Hematopoietic multipotent progenitor cell treated with erythropoietin and hydrocortisone succinate and interleukin-3 and kit ligand, for 8 days (in vitro differentiated cells): ENCODE results near the gene GNAS-AS1.

ENCODE experiments used
- DNase-seq: peaks from one replicate; pipeline ENCODE4 v3.0.0-alpha.2; 2015

Gene GNAS-AS1

DNA sequence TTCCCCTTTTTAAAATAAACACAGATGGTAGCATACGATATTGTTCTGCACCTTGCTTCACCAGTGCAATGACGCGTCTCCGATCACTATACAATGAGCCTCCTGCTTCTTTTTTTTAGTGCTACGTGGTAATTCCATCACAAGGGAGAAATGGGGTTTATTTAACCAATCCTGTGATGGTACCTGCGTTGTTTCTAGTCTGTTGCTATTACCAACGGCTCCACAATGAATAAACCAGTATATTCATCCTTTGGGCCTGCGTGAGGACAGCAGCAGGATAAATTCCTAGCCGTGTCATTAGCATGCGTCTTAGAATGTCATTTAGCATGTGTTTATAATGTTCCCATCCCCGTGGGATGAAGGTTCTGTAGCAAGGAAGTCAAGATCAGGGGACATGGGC lies 42.9 kb downstream of the GNAS-AS1 start:
- no peak for DNase-seq

DNA sequence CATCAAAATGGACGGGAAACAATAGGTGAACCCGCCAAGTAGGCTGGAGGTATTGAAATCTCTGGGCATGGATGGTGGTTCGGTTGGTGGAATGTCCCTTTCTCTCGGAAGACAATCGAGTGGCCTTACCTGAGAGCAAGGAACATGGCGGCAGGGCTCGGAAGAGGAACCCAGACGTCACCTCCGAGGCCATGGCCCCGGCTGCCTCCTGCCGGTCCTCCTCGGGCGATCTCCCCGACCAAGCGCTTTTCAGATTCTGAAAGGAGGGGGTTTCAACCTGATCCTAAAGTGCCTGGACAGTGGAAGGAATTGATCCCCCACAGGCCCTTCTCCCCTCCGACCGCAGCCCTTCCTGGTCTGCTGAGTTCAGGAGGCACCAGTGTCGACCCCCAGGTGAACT lies 47.2 kb downstream of the GNAS-AS1 start:
- DNase-seq: no peak

DNA sequence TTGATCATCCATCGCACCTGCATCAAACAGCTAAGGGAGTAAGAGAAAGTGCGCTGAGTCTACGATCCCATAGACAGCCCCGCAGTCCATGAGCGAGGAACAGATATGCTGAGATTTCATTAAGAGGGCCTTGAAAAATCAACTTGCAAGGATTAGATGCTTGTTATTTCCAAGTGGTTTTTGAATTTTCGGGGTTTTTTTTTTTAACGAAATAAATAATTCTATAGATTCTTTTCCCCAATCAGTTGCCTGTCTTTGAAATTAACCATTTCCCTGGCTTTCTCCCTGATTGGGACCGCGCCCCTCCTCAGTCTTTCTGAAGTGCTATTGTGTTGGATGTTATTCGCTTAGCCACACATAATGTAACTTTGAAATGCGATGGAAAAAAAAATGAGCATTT lies 48.6 kb downstream of the GNAS-AS1 start:
- DNase-seq: no peak

DNA sequence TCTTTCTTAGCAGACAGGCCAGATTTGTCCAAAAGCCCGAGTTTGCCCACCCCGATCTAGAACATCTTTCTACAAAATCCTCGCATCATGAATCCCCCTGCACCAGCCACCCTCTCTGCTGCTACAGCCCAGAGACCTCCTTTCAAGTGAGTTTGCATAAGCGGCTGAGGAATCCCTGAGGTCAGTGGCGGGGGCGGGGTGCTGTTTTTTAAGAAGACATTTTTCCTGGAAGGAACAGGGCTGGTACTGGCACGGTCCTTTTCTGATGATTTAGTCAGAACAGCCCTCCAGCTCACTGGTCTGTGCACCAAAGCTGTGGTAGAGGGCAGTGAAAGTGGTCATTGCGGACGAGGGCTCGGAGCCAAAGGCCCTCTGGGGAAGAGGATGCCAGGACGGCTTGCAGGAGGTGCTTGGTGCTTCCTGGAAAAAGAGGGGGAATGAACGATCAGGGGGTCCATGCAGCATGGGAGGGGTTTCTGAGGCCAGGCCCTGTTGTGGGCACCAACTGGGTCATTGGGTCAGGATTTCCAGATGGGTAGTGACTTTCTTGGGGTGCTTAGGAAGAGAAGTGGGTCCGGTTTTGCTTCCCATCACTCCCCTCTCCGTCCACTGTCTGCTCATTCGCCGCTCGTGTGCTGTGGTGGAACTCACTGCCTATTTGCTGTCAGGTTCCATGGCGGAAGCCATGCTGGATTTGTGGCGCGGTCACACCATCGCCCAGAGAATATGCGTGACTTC lies 50.4 kb downstream of the GNAS-AS1 start:
- no peak for DNase-seq

DNA sequence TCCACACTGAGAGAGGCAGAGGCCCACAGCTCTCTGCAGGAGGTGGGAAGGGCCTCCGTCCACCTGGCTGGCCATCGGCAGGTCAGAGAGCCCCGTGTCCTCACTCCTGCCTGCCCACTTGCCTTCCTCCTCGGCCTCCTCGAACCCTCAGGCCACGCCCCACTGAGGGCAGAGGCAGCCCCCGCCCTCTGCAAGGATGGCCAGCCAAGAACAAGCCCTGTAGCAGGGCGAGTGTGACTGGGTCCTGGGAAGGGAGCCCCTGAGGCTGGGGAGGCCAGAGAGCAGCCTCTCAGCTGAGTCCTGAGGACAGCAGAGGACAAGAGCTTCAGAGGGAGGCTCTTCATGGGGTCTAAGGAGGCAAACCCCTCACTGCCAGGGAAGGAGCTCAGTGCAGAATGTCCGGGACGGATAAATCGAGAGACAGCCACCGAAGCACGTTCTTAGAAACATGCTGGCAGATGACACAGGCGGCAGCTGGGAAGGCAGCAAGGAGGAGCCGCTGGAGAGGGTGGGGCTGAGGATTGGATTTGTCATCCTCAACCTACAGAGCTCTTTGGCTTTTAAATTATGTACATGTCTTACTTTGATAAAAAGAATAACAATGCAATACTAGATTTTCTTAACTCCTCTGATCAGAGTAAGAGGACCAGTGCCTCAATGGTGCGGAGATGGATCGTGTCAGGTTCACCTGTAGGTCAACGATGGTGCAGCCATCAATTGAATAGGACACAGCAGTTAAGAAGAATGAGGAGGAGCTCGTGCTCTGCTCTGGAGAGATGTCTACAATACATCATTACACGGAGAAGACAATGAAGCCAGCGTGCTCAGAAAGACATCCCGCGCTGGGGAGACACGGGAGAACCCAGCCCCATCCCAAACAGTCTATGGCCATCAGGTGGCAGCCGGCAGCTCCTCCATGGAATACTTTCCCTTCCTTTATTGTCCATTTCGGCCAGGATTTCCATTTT lies 53.0 kb downstream of the GNAS-AS1 start:
- no peak for DNase-seq

DNA sequence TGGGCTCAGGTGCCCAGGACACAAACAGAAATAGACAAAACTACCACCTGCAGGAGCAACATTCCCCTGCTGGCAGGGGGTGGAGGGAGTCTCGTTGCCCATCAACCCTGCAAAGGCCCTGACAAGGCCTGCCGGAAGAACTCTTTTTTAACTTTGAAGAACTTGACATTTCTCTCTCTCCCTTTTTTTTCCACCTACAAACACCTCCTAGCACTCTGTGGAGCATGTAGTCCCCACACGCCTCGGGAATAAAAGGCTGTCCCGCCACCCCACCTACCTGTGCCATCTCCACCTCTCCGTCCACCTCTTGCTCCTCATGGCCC lies 54.8 kb downstream of the GNAS-AS1 start:
- DNase-seq: no peak

DNA sequence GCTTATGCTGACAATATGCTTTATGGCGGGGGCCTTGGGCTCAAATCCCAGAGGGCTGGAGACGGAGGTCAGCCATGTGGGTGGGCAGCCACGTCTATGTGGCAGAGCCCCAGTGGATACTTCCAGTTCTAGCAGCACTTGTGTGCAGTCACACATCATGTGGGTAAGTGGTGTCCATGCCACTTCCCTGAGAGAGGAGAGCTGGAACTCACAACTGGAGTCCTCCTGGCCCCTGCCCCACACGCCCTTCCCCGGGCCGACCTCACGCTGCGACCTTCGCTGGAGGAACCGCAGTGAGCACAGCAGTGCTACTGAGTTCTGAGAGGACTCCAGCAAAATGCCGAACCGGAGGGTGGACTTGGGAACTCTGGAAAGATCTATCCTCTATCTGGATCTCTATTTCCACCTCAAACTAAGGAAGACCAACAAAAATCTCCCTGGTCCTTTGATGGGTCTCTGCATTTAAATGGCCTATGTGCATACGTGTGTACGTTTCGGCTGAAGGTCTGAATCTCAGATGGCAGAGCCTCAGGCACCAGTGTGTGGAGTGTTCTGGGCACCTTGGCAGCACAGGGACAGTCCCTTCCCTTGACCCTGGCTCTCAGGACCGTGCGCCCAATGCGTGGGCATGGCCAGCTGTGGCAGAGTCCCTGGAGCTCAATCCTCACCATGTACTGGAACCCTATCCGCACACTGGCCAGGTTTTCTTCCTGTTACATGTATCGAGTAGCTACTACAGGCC lies 55.4 kb downstream of the GNAS-AS1 start:
- DNase-seq: no peak

DNA sequence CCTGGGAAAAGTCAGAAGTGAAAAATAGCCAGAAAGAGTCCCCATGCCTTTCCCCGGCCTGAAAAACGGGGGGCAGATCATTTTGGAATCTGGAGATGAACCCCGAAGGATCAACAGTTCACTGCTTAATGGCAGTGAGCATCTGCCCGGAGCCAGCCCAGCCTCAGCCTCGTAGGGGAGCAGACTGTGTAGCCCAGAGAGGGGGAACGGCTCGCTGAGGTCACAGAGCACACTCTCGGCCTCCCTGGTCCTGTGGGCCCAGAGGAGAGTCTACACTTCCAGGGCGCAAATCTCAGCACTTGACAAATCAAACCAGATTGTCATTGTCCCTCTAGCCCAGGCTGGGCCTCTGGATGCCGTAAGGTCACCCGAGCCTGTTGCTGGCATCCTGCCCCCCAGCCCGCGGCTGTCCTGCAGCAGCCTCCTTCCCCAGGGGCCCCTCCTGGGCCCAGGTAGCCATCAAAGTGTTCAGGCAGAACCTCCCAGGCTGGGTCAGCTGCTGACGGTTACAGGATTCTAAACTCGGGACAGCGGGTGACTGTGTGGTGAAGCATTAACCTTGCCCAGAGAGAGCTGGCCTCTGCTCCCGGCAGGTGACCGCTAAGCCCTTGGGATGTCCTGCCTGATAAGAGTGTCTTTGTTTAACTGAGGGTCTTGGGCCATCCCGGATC lies 56.1 kb downstream of the GNAS-AS1 start:
- DNase-seq: no peak

DNA sequence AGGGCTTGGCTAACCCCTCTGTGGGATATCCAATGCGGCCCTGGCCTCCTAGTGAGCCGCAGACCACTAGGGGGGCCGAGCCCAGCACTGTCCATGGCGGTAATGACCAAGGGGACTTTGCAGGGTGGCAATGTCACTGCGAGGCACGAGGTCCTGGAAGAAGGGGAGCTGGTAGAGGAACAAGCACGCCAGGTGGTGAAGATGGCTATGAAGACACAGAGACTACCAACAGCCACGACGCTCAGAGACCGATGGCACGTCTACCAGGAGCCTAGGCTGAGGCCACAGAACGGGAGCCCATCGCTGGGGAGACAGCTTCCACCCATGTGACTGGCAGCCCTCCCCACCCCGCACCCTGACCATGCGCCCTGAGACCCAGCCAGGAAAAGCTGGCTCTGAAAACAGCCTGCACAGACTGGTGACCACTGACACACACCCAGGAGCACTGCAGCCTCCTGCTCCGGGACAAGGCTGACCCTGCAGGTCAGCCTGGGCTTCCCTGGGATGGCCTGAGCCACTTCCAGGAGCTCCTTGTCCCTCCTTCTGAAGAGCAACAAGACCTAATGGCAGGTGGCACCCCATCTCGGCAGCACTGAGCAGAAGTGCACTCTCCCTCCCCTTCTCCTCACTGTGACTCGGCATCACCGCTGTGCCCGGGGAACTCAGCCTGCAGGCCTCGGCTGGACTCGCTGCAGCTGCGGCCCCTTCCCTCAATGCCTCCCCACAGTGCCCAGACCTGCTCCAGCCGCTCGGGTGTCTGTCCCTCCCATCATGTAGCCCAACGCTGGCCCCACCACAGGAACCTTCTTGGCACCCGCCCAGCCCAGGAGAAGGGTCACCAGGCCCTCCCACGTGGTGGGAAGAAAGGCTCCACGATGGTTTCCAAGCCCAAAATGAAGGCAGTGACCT lies 56.9 kb downstream of the GNAS-AS1 start:
- DNase-seq: no peak

DNA sequence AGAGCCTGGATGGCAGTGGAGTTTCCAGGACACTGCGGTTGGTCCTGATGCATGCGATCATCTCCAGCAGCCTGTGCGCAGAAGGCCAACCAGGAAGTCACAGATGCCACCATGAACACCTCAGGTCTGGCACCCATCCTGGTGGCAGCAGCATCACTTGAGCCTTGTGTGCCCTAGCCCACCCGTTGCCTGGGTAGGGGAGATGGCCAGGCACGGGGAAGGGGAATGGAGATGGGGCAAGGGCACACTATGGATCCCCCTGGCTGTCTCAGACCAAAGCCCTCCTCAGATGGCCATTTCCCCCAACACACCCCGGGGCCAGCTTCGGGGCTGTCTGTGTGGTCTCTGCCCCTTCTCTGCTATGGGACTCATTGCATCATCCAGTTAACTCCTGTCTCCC lies 58.3 kb downstream of the GNAS-AS1 start:
- DNase-seq: no peak

DNA sequence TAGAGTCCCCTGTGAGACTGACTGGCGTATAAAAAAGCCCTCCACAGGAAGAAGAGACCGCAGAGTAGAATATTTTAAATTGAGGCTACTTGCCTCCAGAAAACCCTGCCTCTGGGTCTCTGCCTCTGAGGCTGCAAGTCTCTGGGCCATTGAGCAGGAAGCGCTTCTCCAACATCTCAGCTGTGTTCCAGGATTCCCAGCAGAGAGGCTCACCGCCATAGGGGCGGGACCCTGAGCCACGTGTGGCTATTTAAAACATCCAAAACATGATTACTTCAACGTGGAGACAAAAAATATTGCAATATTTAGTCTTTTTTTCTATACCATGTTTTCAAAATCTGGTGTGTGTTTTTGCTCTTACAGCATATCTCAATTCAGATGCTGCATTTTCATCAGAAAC lies 59.4 kb downstream of the GNAS-AS1 start:
- DNase-seq: no peak

DNA sequence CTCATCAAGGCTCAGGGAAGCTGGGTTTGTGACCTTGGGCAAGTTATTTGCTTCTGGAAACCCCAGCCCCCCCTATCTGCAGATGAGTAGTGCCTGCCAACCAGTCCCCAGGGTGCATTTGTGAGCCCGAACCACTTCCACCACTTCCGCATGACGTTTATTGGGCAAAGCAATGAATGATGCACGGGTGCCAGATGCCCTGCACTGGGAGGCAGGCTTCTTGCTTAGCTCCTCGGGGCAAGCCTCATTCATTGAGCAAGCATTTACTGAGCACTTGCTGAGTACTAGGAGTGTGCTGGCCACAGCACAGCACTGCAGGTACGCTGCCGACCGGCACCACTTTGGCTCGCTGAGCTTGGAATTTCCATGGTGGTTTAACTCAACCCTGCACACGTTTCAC lies 60.2 kb downstream of the GNAS-AS1 start:
- DNase-seq: no peak

DNA sequence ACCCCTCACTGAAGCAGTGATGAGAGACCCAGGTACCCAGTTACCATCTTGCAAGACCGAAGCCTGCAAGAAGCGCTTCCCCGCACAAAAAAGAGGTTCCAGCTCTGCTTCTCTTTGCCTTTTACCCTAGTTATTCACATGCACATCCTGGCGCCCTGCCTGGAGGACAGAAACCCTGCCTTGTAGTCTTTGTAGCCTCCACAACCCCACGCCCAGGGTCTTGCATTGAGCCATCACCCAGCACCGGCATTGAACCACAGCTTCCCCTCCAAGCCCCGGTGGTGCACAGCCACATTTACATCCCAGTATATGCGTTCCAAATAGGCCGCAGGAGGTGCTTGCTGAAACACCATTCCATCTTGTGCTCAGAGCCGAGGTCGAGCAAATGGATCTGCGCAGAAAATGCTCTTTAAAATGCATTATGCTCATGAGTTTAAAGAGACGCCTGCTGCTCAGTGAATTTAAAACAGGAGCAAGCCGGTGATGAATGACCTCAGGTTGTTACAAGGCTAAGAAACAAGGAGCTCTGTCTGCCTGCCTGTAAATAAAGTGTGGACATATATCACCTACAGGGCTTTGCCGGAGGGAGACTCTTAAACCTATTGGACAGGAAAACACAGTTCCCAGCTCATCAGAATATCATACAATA lies 61.7 kb downstream of the GNAS-AS1 start:
- DNase-seq: no peak

DNA sequence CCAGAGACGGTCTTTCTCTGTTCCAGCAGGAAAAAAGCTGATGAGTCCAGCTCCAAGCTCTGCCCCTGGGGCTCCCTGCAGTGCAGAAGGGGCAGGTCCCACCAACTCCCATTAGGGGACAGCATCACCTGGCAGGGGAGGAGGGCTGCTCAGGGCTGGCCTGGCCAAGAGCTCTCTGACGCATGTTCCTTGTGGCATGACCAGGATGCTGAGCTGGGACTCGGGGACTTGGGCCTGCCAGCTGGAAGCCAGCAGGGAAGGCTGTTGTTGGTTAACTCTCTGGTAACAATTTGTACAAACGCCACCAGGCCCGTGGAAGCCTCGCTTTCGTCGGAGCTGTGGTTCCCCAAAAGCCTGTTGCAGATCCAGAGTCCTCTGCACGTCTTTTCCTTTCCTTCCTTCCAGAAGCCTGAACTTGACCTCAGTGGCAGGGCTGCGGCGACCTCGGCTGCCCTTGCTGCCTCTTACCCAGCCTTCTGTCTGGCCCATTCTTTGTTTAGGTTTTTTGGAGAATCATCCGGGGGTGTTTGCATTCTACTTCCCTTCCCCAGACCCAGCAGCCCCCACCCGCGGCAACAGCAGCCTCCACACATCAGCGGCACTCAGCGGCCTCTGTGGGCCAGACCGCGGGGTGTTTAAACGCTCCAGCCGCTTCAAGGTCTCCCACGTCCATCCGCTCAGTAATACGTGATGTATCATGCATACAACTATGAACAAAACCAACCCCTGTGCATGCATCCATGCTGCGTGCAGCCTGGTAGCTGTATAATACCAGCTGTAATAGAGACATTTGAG lies 63.3 kb downstream of the GNAS-AS1 start:
- DNase-seq: no peak

DNA sequence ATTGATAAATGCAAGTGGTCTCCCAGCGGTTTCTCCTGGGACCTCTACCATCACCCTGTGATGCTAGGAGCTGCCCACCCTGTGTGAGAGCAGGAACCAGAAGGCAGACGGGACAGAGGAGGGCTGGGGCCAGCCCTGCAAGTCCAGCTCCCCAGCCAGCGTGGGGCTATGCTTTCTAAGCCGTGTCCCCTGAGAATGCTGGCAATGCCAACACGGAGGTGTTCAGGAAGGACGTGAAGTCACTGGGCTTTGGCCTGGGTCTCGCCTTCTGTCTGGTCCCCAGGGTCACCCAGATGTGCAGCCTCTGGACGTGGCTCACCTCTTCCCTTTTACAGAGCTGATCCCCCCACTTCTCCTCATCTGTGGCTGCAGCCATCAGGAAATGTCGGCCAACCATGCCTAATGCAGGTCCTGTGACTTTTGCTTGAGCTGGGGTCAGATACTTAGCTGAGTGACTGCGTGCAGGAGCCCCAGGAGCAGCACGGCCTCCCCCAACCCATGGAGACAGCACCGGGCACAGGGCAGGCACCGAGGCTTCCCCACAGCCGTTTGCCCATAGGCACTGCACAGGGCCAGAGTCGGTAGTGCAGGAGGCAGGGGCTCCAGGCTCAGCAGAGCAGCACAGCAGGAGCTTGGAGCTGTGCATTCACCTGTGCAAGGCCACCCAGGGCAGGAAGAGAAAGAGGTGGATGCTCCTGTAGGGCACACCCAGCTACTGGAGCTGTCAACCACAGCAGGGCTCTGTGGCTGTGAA lies 66.2 kb downstream of the GNAS-AS1 start:
- no peak for DNase-seq

DNA sequence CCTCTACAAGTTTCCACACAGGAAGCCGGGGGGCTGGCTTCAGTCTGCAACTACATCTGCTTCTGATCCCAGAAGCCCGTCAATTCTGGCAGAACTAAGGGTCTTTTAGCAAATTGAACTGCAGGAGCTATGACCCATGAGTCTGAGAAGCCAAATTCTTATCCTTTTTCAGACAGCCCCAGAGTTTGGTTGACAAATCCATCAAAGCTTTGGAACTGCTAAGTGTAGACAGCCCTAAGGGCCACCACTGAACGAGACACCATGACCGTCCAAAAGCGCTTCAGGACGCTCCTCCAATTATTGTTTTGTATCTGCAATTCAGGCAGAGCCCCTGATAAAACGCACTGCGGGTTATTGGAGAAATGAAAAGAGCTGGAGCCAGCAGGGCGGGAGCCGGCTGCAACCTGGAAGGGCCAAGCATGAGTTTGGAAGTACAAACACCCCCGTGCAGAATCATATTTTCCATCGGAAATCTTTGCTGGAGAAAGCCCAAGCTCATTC lies 67.1 kb downstream of the GNAS-AS1 start:
- no peak for DNase-seq

DNA sequence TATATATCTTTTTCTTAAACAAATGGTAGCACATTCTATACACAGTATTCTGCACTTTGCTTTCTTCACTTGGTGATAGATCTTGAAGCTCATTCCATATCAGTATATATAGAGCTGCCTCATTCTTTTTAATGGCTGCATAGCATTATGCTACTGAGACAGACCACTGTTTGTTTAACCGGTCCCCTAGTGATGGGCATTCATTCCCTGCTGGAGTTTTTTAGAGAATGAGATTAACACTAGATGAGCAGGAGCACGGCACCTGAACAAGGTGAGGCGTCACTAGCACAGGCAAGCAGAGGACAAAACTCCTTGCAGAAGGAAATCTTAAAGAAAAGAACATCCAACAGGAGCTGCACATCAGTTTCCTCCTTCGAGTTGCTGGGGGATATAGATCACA lies 69.6 kb downstream of the GNAS-AS1 start:
- no peak for DNase-seq

DNA sequence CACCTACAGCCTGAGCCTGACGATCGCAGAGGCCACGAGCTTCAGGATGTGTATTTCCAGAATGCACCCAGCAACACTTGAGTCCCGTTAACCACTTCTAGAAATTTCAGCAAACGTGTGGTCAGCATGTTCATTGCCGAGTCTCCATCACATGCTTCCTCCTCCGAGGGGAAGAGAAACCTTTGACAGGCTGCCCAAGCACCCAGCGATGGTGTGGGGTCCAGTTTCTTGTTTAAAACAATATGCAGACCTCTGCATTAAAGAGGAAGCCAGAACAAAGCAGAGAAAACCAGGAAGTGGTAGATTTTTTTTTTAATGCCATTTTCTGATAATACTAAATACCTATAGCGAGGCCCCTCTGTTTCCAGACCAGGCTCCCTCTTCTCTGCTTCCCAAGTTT lies 71.9 kb downstream of the GNAS-AS1 start:
- no peak for DNase-seq

DNA sequence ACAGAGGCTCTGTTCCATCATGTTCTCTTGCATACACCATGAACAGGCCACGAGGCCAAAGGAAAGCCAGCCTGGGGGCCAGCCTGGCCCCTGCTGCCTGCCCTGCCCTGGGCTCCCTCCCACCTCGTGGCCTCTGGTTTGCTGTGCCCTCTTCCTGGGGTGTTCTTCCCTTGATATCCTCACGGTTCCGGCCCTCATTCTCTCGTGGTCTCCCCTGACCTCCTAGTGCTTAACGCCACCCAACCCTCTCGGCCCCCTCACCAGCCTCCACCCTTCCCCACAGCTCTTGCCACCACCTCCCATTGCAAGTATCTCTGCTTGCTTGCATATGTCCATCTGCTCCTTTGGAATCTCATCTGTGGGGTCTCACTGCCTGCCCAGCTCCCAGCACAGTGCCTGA lies 73.0 kb downstream of the GNAS-AS1 start:
- DNase-seq: no peak

DNA sequence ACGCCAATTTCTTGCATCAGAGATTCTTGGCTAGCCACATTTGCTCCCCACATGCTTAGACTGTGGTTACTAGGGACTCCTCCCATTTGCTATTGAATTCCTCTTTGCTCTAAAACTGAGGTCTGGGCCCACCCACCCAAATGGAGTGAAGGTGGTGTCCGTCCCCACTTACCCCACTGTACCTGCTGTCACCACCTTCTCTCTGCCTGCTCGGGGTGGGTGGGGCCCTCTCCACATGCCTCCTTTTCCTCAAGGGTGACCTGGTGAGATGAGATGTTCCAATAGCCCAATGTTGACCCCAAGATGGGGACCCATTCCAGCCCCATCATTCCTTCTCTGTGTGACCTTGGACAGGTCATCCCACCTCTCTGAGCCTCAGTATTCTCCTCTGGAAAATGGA lies 74.6 kb downstream of the GNAS-AS1 start:
- no peak for DNase-seq
